Osteocyte (in vitro differentiated cells): ENCODE results near the gene SBF2. TPM values are rescaled to one million over a fixed set of nuclear protein-coding genes. Genes with fewer than 3 reads are reported as not detected.
A peak's percentile ranks its signal among the peaks of the same experiment; 100 is the strongest.

Experiments
- DNase-seq: peaks from one replicate; pipeline ENCODE4 v3.0.0; 2021; ENCODE audit warnings: mixed read lengths; ENCODE audit not compliant: unreplicated experiment; ENCODE audit errors: extremely low spot score
- H3K27ac Mint-ChIP-seq: one replicate; pipeline ENCODE4 v1.8.0; 2021; ENCODE audit warnings: mild to moderate bottlenecking, mixed read lengths; ENCODE audit not compliant: unreplicated experiment
- H3K27me3 Mint-ChIP-seq: one replicate; pipeline ENCODE4 v1.8.0; 2021; ENCODE audit warnings: mixed read lengths; ENCODE audit not compliant: unreplicated experiment
- H3K36me3 Mint-ChIP-seq: one replicate; pipeline ENCODE4 v1.8.0; 2021; ENCODE audit warnings: mixed read lengths; ENCODE audit not compliant: unreplicated experiment
- H3K4me1 Mint-ChIP-seq: one replicate; pipeline ENCODE4 v1.8.0; 2021; ENCODE audit warnings: mixed read lengths; ENCODE audit not compliant: unreplicated experiment
- H3K4me3 Mint-ChIP-seq: one replicate; pipeline ENCODE4 v1.8.0; 2021; ENCODE audit warnings: mild to moderate bottlenecking, moderate library complexity, mixed read lengths; ENCODE audit not compliant: unreplicated experiment
- H3K9me3 Mint-ChIP-seq: one replicate; pipeline ENCODE4 v1.8.0; 2021; ENCODE audit warnings: mixed read lengths; ENCODE audit not compliant: unreplicated experiment
- CTCF ChIP-seq: fragments of 200-600 bp; sonication (generic); IDR thresholded peaks from 2 replicates; pipeline ENCODE4 v1.5.0; 2021; ENCODE audit warnings: antibody characterized with exemption, mild to moderate bottlenecking, moderate library complexity
- total RNA-seq: library from RNA; stranded (reverse); gene quantifications from 2 replicates; pipeline ENCODE4 v1.2.1, GENCODE V29; 2021

SBF2 gene
- total RNA-seq, 1 donor from 2014 or later = 65.2 TPM

GRCh38 chr11:10302744-10303557 is 8.9 kb upstream of the SBF2 start:
- Mint-ChIP-seq H3K36me3 (peaks cover 31% of the 10 kb centered on the region), H3K27me3 (no peaks in the 10 kb centered on the region), H3K4me1 (peaks cover 32% of the 10 kb centered on the region), H3K4me3 (peak overlapping the region; percentile 99), H3K27ac (peak overlapping the region; percentile 100), H3K9me3 (no peaks in the 10 kb centered on the region)
- TF ChIP-seq CTCF = no peak
- DNase-seq = peak; percentile 91

GRCh38 chr11:10302359-10302743 is 8.3 kb upstream of the SBF2 start:
- H3K36me3 Mint-ChIP-seq = peaks cover 26% of the 10 kb centered on the region
- peak overlapping the region; percentile 100 for H3K27ac Mint-ChIP-seq
- peaks cover 31% of the 10 kb centered on the region for H3K4me1 Mint-ChIP-seq
- H3K27me3 Mint-ChIP-seq = no peaks in the 10 kb centered on the region
- no peak for DNase-seq
- no peak for TF ChIP-seq CTCF
- peak overlapping the region; percentile 99 for H3K4me3 Mint-ChIP-seq
- no peaks in the 10 kb centered on the region for H3K9me3 Mint-ChIP-seq

- peaks cover 31% of the 10 kb centered on the region for H3K4me1 Mint-ChIP-seq
- H3K4me3 Mint-ChIP-seq = peak overlapping the region; percentile 99
- H3K27me3 Mint-ChIP-seq = no peaks in the 10 kb centered on the region
- peak overlapping the region; percentile 100 for H3K27ac Mint-ChIP-seq
- H3K36me3 Mint-ChIP-seq = peaks cover 23% of the 10 kb centered on the region
- H3K9me3 Mint-ChIP-seq = no peaks in the 10 kb centered on the region
- no peak for DNase-seq
- no peak for TF ChIP-seq CTCF
Measured at GRCh38 chr11:10301656-10302358, 7.8 kb upstream of the SBF2 start.

- peak; percentile 26 for TF ChIP-seq CTCF
- no peak for DNase-seq
- Mint-ChIP-seq H3K4me3 (no peak overlapping the region), H3K4me1 (peaks cover 37% of the 10 kb centered on the region), H3K27ac (peak overlapping the region; percentile 58), H3K27me3 (no peaks in the 10 kb centered on the region), H3K36me3 (peaks cover 11% of the 10 kb centered on the region), H3K9me3 (no peaks in the 10 kb centered on the region)
Measured at GRCh38 chr11:10298342-10298741, 4.3 kb upstream of the SBF2 start.
